ENCODE data around the gene PRELID1.
"Not testable (repeated sequence)": the region's sequence is repeated elsewhere in the genome, so short reads cannot be mapped to it uniquely, and the experiment has no call there.

PRELID1 gene, protein sequence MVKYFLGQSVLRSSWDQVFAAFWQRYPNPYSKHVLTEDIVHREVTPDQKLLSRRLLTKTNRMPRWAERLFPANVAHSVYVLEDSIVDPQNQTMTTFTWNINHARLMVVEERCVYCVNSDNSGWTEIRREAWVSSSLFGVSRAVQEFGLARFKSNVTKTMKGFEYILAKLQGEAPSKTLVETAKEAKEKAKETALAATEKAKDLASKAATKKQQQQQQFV

DNA sequence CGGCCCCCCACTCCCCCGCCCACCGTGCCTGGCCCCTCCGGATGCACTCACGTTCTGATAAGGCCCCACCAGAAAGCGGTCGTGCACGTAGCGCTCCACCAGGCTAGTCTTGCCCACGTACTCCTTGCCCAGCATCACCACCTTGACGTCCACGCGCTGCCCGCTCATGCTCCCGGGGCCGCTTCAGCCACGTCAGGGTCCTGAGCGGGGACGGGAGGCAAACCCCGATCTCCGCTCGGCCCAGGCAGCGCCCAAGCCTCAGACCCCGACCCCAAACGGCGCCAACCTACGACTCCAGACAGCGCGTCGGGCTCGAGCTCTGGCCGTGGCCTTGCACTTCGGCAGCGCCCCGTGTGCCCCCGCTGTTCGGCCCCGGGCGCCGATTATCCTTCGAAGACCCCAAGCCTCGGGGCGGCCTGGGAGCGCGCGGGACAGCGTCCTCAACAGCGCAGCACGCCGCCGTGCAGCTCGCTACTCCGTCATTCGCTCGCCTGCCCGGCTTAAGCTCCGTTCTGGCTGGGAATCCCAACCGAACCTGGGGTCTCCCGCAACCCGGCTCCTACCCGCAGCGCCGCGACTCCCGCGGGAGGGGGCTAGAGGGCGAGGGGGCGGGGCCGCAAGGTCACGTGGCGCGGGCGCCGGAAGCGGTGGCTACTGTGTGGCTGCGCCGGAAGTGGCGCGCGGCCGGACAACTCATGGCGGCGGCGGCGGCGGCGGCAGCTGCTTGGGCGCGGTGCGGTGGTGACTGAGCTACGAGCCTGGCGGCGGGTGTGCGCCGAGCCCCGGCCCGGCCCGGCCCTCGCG is at the start of gene PRELID1, which contains the start of gene RAB24:
Gene PRELID1, plus strand, starts transcription at position 679 of the 804 bp plus-strand sequence. CDS start 187 bp downstream, outside the sequence.
Gene RAB24, minus strand, starts transcription at position 599 of the 804 bp plus-strand sequence. Its CDS starts 431 bp downstream, at position 168.
- peak; percentile 49 for DNase-seq (ENCODE audit: low read depth)

DNA sequence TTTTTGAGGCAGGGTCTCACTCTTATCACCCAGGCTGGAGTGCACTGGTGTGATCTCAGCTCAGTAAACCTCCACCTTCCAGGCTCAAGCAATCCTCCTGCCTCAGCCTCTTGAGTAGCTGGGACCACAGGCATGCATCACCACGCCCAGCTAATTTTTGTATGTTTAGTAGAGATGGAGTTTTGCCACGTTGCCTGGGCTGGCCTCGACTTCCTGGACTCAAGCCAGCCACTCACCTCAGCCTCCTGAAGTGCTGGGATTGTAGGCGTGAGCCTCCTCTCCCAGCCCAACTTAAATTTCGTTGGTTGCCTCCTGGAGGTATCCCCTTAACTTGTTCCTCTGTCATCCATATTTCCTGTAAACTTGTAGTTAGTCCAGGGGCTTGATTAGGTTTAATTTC is 47.3 kb upstream of the PRELID1 start:
- no peak for DNase-seq (ENCODE audit: low read depth)

DNA sequence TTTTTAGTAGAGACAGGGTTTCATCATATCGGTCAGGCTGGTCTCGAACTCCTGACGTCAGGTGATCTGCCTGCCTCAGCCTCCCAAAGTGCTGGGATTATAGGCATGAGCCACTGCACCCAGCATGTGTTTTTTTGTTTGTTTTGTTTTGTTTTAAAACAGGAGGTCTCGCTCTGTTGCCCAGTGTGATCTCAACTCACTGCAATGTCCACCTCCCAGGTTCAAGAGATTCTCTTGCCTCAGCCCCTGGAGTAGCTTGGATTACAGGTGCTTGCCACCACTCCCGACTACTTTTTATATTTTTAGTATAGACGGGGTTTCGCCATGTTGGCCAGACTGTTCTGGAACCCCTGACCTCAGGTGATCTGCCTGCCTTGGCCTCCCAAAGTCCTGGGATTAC is 44.9 kb upstream of the PRELID1 start:
- not testable (repeated sequence) for DNase-seq (ENCODE audit: low read depth)

DNA sequence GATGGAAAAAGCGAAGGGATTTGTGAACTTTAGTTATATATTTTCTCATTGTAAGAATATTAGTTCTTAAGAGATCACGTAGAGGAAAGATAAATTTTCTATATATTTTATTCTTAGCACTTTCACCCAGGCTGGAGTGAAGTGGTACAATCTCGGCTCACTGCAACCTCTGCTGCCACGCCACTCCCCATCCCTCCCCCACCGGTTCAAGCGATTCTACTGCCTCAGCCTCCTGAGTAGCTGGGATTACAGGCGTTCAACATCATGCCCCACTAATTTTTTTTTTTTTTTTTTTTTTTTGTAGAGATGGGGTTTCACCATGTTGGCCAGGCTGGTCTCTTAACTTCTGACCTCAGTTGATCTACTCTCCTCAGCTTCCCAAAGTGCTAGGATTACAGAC is 42.6 kb upstream of the PRELID1 start:
- DNase-seq (ENCODE audit: low read depth) = no peak

DNA sequence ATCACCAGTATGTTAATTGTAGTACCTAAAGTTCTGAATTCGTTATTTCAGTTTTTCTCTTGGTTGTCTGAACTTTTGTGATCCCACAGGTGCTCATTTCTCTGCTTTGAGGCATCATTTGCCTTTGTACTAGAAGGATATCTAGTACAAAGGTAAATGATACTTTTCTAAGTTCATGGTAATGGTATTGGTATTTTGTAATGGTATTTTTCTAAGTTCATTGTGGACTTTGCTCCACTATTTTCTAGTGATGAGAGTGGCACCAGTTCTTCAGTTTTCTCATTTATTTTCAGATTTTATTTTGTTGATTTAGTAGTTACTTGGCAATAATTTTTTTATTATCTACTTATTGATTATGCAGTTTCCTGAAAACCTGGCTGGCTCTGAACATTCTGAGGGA is 42.1 kb upstream of the PRELID1 start:
- no peak for DNase-seq (ENCODE audit: low read depth)

DNA sequence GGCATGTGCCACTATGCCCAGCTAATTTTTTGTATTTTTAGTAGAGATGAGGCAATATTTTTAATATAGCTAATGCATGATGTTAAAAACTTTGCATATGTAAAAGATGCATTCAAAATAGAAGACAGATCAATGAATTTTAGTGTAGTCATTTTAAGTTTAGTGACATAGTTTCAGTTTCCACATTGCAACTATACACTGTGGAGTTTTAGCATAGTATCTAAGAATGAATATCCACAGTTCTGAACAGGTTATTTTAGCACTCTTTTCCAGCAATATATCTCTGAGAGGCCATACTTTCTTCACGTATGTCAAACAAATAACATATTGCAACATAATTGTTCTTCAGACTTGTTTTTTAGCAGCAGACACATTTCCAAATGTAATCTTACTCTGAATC is 39.4 kb upstream of the PRELID1 start:
- no peak for DNase-seq (ENCODE audit: low read depth)

DNA sequence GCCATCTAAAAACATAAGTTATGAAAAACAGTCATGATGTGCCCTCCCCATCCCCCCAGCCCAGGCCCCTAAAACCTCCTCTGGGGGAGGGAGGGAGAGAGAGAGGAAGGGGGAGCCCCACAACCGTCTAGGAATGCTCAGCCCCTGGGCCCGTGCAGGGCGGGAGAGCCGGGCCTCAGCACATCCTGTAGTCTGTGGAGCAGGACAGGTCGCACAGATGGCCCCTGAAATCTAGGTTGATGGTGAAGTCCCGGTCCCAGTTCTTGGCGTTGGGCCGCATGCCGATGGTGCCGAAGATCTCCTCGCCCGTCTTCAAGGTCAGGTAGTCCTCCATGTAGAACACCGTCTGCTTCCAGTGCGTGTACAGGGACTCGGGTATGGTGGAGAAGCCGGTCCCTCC is 38.2 kb upstream of the PRELID1 start:
- DNase-seq (ENCODE audit: low read depth) = no peak

DNA sequence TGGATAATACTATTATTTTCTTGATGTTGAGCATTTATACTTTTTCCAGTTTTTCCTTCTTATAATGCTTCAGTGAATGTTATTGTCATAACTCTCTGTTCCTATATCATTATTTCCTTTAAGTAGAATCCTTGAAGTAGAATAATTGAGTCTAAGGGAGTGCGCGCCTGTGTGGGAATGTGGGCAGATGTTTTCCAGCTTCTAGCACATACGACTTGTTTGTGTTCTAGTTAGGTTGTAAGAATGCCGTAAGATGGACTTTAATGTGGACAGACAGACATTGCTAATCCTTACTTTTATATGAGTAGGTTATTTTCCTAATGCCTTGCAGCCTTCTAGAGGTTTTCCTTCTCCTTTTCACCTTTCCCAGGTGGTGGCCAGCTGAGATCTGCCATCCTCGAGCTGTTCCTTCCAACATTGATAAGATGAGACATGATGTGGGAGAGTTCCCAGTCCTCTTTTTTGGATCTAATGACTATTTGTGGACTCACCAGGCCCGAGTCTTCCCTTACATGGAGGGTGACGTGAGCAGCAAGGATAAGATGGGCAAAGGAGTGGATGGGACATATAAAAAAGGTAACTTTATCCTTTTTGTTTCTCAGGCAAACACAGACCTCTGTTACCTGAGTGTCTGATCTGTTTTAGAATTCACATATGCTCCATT is 34.2 kb upstream of the PRELID1 start:
- no peak for DNase-seq (ENCODE audit: low read depth)

DNA sequence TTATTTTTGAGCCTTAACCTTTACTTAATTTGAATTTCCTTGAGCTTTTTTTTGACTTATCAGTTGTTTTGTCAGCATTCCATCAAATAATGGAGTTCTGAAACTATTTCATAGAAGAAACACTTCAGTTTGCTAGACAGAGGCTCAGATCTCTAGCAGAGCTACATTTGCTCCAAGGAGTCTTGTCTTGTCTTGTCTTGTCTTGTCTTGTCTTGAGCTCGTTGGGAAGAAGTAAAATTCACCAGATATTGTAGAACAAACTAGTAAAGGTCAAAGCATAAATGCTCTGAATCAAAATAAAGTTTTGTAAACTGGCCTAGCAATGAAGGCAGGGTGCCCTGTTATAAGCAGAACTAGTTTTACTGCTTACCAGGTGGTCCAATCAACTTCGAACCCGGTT is 33.6 kb upstream of the PRELID1 start:
- no peak for DNase-seq (ENCODE audit: low read depth)

DNA sequence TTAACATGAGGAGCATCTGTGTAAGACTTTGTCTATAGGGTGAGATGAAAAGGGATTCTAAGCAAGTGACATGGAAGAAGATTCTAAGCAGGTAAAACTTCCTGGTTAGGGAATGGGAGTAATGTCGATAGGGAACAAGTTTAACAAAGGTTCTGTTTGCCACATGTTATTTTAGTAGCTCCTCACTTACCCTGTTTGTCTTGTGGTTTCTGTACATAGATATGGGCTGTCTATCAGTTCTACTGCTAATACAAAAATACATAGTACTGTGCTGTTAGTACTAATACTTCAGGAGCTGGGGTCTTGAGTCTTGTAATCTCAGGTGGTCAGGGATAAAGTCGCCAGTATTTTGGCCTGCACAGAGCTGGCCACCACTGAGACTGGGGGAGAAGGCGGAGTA is 32.9 kb upstream of the PRELID1 start:
- no peak for DNase-seq (ENCODE audit: low read depth)

DNA sequence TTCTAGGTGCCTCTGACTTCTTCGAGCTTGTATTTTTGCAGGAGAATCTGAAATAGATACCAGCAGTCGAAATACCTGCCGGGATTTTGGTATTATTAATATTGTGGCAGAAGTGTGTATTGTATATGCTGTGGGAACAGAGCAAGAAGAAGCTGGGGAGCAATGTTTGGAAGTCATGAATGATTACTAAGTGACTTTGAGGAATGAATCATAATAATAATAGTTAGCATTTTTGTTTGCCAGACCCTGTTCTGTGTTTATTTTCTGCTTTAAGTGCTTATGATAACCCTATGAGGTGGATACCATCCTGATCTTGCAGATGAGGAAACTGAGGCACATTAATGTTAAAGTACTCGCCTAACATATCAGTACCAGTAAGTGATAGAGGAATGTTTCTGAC is 32.5 kb upstream of the PRELID1 start:
- no peak for DNase-seq (ENCODE audit: low read depth)

DNA sequence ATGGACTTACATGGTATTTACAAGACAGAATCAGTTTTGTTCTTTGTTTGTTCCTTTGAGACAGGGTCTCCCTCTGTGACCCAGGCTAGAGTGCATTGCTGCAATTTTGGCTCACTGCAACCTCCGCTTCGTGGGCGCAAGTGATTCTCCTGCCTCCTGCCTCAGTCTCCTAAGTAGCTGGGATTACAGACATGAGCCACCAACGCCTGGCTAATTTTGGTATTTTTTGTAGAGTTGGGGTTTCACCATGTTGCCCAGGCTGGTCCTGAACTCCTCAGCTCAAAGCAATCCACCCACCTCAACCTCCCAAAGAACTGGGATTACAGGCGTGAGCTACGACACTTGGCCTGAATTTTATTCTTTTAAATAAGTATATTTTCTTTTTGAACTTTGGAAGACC is 27.7 kb upstream of the PRELID1 start:
- DNase-seq (ENCODE audit: low read depth) = no peak

DNA sequence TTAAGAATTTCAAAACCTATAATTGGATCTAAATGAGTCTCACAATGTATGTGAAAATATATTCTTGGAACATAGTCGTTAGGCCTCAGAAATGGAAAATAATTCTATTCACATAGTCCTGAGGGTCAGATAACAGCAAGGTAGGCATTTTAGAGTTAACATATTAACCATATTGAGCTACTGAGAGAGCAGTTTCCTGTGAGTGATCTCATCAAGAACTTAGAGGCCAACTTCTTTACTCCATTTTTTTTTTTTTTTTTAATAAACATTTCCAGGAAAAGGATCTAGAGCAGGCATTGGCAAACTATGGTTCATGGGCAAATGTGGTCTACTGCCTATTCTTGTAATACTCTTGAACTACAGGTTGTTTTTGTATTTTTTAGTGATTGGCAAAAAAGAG is 26.7 kb upstream of the PRELID1 start:
- DNase-seq (ENCODE audit: low read depth) = no peak

DNA sequence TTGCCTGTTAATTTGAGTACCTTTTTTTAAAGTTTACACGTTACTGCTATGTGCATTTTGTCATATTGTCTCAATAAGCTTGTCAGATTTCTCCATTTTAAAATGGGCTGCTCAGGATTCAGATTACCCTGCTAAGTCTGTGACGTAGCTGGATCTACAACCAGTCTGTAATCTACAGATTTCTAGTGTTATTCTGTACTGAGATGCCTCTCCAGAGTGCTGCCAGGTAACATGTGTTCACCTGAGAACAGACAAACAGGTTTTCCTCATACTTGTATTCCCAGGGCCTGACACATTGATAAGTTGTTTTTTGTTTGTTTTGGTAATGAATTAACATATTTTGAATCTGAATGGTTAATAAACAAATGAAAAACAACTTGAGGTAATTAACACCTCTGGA is 15.4 kb upstream of the PRELID1 start:
- DNase-seq (ENCODE audit: low read depth) = no peak

DNA sequence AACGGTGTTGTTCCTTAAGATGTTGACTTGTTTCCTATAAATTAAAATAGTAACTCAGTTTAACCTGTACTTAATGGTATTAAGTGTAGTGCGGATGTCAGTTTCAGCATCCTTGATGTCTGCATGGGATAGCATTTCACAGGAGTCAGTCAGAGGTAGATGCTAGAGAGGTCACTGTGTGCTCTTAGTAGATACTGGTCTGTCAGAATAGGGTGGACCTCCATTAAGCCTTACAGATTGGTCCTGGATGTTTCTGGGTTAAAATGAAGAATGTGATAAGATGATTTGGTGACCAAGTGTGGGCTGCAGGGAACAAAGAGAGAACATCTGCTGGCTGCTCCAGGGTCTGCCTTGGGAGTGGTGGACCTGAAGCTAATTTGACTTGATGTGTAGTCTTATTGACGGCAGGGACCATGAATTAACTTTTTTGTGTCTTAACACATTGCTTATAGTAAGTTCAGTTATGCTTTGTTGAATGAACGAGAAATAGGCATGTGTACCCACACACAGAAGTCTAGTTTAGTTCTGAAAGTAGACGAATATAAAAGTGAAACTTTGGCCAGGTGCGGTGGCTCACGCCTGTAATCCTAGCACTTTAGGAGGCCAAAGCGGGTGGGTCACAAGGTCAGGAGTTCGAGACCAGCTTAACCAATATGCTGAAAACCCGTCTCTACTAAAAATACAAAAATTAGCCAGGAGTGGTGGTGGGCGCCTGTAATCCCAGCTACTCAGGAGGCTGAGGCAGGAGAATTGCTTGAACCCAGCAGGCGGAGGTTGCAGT is 12.6 kb upstream of the PRELID1 start:
- DNase-seq (ENCODE audit: low read depth) = no peak

DNA sequence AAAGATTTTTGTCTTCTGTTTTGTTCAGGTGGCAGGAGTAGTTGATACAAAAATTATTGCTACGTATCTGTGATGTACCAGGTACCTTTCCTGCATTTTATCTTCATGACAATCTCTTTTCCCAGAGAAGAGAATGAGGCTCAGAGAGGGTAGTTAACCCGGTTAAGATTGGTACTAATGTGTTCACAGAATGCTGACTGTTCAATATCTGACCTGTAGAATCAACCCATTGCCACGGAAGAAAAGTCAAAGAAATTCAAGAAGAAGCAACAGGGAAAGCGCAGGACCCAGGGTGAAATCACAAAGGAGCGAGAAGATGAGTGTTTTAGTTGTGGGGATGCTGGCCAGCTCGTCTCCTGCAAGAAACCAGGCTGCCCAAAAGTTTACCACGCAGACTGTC is 11.9 kb upstream of the PRELID1 start:
- no peak for DNase-seq (ENCODE audit: low read depth)

DNA sequence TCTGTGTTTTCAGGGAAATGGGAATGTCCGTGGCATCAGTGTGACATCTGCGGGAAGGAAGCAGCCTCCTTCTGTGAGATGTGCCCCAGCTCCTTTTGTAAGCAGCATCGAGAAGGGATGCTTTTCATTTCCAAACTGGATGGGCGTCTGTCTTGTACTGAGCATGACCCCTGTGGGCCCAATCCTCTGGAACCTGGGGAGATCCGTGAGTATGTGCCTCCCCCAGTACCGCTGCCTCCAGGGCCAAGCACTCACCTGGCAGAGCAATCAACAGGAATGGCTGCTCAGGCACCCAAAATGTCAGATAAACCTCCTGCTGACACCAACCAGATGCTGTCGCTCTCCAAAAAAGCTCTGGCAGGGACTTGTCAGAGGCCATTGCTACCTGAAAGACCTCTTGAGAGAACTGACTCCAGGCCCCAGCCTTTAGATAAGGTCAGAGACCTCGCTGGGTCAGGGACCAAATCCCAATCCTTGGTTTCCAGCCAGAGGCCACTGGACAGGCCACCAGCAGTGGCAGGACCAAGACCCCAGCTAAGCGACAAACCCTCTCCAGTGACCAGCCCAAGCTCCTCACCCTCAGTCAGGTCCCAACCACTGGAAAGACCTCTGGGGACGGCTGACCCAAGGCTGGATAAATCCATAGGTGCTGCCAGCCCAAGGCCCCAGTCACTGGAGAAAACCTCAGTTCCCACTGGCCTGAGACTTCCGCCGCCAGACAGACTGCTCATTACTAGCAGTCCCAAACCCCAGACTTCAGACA is 9.6 kb upstream of the PRELID1 start:
- DNase-seq (ENCODE audit: low read depth) = no peak

DNA sequence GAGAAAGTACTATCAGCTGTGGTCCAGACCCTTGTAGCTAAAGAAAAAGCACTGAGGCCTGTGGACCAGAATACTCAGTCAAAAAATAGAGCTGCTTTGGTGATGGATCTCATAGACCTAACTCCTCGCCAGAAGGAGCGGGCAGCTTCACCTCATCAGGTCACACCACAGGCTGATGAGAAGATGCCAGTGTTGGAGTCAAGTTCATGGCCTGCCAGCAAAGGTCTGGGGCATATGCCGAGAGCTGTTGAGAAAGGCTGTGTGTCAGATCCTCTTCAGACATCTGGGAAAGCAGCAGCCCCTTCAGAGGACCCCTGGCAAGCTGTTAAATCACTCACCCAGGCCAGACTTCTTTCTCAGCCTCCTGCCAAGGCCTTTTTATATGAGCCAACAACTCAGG is 9.0 kb upstream of the PRELID1 start:
- no peak for DNase-seq (ENCODE audit: low read depth)

DNA sequence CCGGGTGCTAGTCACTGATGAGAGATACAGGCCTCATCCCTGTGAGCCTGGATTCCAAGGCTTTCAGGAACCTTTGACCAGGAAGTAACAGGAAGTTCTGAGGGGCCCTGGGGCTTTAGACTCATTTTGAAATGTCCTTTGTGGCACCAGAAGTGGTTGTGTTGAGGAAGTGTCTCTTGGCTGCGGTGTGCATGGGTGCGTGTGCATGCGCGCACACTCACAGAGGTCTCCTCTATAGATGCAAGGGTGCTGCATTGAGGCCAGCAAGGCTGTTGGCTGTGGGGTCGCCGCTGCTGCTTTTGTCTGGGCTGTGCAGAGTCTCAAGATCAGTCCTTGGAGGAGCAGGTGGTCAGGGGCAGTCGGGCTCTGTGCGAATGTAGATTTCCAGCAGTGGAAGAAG is 7.7 kb upstream of the PRELID1 start:
- DNase-seq (ENCODE audit: low read depth) = no peak

DNA sequence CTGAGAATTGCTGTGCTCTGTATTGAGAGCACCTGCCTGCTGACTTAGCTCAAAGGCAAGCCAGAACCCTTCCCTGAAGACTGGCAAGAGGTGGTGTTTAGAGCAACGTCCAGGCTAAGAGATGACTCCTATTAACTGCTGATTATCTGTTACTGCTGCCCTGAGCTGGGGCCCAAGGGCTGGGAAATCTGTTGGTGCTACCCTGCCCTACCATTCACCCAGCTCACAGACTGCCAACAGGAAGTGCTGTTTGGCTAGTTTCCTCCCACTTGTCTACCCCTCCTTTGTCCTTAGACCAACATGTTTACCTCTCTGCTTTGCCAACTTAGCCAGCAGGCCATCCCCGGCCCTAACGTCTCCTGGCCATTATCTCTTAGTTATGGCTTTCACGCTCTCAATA is 7.0 kb upstream of the PRELID1 start:
- no peak for DNase-seq (ENCODE audit: low read depth)

DNA sequence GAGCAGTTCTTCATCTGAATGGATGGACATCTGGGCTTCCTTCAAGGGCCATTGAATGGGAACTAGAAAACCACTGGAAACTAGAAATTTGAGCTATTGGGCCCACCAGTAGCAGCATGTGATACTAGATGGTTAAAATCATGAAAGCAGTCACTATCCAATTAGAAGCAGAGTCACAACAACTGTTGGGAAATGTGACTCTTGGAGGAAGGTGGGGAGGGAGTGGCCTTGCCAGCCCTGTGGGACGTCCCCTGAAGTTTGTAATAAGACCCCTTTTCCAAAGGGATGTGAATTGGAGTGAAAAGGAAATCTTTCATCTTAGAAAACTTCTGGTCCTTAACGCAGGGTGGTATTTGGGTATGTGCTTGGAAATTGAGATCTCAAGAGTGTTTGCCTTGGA is 5.7 kb upstream of the PRELID1 start:
- DNase-seq (ENCODE audit: low read depth) = no peak

DNA sequence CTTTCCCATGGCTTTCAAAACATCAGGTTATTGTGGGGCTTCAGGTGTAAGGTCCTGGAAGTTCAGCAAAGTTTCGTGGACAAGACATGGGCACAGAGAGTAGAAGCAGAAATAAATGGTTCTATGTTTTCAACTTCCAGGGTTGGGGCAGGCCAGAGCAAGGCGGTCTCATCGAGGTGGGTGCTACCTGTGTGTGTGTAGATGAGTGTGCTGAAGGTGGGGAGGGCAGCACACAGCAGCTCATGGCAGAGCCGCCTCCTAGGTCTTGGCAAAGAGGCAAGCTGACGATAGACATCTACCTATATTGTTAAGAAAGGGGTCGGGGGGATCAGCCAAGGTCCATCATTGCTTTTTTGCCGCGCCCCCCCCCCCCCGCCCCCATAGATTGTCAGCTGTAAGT is 3.9 kb upstream of the PRELID1 start:
- DNase-seq (ENCODE audit: low read depth) = no peak
